ENCODE data around the gene CD164L2. TPM values are rescaled to one million over a fixed set of nuclear protein-coding genes. Genes with fewer than 3 reads are reported as not detected.

CD164L2 gene
- total RNA-seq, 1 experiment from 2014 or later = 0.63 TPM

GRCh38 chr1:27380224-27380623 is 2.9 kb downstream of the CD164L2 start:
- POLR2A ChIA-PET (ENCODE audit: unreplicated experiment) = no interaction called here
- TF ChIP-seq EZH2 (IDR thresholded peaks at IDR 0.05; ENCODE audit: low read depth) (no peak), CTCF (conservative IDR thresholded peaks at IDR 0.05) (no peak)
- no peak overlapping the region for H3K4me2 ChIP-seq
- no peaks in the 10 kb centered on the region for H3K4me1 ChIP-seq (replicated peaks; ENCODE audit: insufficient read depth)
- H3K9me3 ChIP-seq (ENCODE audit: insufficient read depth, low read depth) = no peaks in the 10 kb centered on the region
- no peak for DNase-seq
- no peaks in the 10 kb centered on the region for H3K36me3 ChIP-seq (ENCODE audit: low read depth)
- H2AFZ ChIP-seq = no peak overlapping the region
- H3F3A ChIP-seq (ENCODE audit: insufficient read depth, low read depth) = no peaks in the 10 kb centered on the region
- CTCF ChIA-PET = no interaction called here
- H3K27ac ChIP-seq = no peak overlapping the region
- BruUV-seq (replicated peaks) = no TSS peak
- no peaks in the 10 kb centered on the region for H3K27me3 ChIP-seq (ENCODE audit: insufficient read depth, low read depth)
- no peaks in the 10 kb centered on the region for H3K79me2 ChIP-seq (ENCODE audit: low read depth)
- intact Hi-C loops (cut with micrococcal nuclease; ENCODE audit: unreplicated experiment) = no loop called here
- H3K4me3 ChIP-seq = no peak overlapping the region
- H3K9me2 ChIP-seq (ENCODE audit: insufficient read depth) = no peaks in the 10 kb centered on the region
- H4K20me1 ChIP-seq (ENCODE audit: insufficient read depth) = no peaks in the 10 kb centered on the region

- Histone ChIP-seq H2AFZ (no peak overlapping the region), H4K20me1 (ENCODE audit: insufficient read depth) (no peaks in the 10 kb centered on the region), H3K9me2 (ENCODE audit: insufficient read depth) (no peaks in the 10 kb centered on the region), H3K9me3 (ENCODE audit: insufficient read depth, low read depth) (no peaks in the 10 kb centered on the region), H3K4me2 (no peak overlapping the region), H3K36me3 (ENCODE audit: low read depth) (no peaks in the 10 kb centered on the region), H3K27ac (no peak overlapping the region), H3F3A (ENCODE audit: insufficient read depth, low read depth) (no peaks in the 10 kb centered on the region), H3K4me3 (no peak overlapping the region), H3K4me1 (replicated peaks; ENCODE audit: insufficient read depth) (no peaks in the 10 kb centered on the region), H3K79me2 (ENCODE audit: low read depth) (no peaks in the 10 kb centered on the region), H3K27me3 (ENCODE audit: insufficient read depth, low read depth) (no peaks in the 10 kb centered on the region)
- BruUV-seq (replicated peaks) = no TSS peak
- ChIA-PET POLR2A (ENCODE audit: unreplicated experiment) (no interaction called here), CTCF (interaction anchor here (0.6 kb wide), 1 partner anchor 290 kb away, joined by 3 read pairs; no protein-coding TSS in a partner anchor)
- TF ChIP-seq CTCF (conservative IDR thresholded peaks at IDR 0.05) (no peak), EZH2 (IDR thresholded peaks at IDR 0.05; ENCODE audit: low read depth) (no peak)
- intact Hi-C loops (cut with micrococcal nuclease; ENCODE audit: unreplicated experiment) = no loop called here
- DNase-seq = no peak
Observed at GRCh38 chr1:27379564-27380122, 3.5 kb downstream of the CD164L2 start.

GRCh38 chr1:27377760-27378495 is 5.2 kb downstream of the CD164L2 start:
- no peak overlapping the region for H3K4me3 ChIP-seq
- H3K36me3 ChIP-seq (ENCODE audit: low read depth) = no peaks in the 10 kb centered on the region
- BruUV-seq (replicated peaks) = no TSS peak
- H2AFZ ChIP-seq = no peak overlapping the region
- H3K4me1 ChIP-seq (replicated peaks; ENCODE audit: insufficient read depth) = no peaks in the 10 kb centered on the region
- H3K79me2 ChIP-seq (ENCODE audit: low read depth) = no peaks in the 10 kb centered on the region
- no peak overlapping the region for H3K27ac ChIP-seq
- H3K27me3 ChIP-seq (ENCODE audit: insufficient read depth, low read depth) = no peaks in the 10 kb centered on the region
- POLR2A ChIA-PET (ENCODE audit: unreplicated experiment) = no interaction called here
- no peaks in the 10 kb centered on the region for H3F3A ChIP-seq (ENCODE audit: insufficient read depth, low read depth)
- no peak overlapping the region for H3K4me2 ChIP-seq
- H4K20me1 ChIP-seq (ENCODE audit: insufficient read depth) = no peaks in the 10 kb centered on the region
- no peaks in the 10 kb centered on the region for H3K9me2 ChIP-seq (ENCODE audit: insufficient read depth)
- no peak for DNase-seq
- TF ChIP-seq EZH2 (IDR thresholded peaks at IDR 0.05; ENCODE audit: low read depth) = no peak
- no peaks in the 10 kb centered on the region for H3K9me3 ChIP-seq (ENCODE audit: insufficient read depth, low read depth)
- intact Hi-C loops (cut with micrococcal nuclease; ENCODE audit: unreplicated experiment) = no loop called here
- CTCF ChIA-PET = interaction anchor here (0.6 kb wide), 3 partner anchors 11 to 120 kb away, joined by 3 to 9 read pairs (median 7); partner anchors contain the start of gene MAP3K6
